VCaP (cell line): ENCODE data around the gene KDM4C.

Source experiments
- H3K27ac ChIP-seq: fragments of 450-650 bp; 2 replicates; pipeline ENCODE4 v1.5.1; 2017
- CTCF ChIP-seq: fragments of 450-650 bp; conservative IDR thresholded peaks from 2 replicates; pipeline ENCODE4 v1.5.1; 2017; ENCODE audit warnings: mild to moderate bottlenecking, moderate library complexity

Gene KDM4C

GRCh38 chr9:6931913-6932312 lies 174.1 kb downstream of the KDM4C start:
- no peak for TF ChIP-seq CTCF
- no peak overlapping the region; the same call in 1 of the 2 replicates for H3K27ac ChIP-seq

DNA sequence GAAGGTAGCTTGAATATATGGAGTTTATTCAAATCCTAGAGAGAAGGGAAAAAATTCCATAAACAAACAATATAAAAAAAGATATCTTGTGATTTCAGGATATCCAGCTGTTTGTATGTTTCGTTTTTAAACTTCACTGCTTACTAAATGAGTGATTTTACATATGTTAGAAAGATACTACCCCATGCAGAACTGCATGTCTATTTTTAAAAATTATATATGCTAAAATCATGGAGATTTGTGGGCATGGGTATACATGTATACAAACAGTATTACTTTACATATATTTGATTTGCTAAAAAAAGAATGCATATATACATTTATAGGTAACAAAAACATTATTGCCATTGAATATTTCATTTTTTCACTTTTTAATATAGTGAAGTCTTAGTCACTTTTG lies 178.3 kb downstream of the KDM4C start:
- no peak overlapping the region for H3K27ac ChIP-seq
- no peak for TF ChIP-seq CTCF

DNA sequence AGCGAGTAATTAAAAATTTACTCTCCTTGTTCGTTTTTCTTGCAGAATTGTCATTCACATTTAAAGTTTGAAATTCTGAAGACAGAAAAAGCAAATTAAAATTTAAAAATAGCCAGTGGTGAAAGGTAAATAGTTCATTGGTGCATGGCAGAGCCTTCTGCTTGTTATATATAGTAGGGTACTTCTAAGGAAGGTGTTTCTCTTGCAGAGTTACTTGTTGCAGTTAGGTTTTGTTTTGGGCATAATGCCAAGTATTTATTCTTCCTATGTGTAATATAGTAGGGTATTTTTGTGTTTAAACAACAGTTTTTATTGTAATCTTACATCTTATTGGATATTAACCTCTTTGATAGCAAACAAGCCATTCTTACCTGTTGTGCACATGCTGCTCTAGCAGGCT lies 179.4 kb downstream of the KDM4C start:
- TF ChIP-seq CTCF, result no peak
- peak overlapping the region; percentile 60; the same call in 1 of the 2 replicates for H3K27ac ChIP-seq

DNA sequence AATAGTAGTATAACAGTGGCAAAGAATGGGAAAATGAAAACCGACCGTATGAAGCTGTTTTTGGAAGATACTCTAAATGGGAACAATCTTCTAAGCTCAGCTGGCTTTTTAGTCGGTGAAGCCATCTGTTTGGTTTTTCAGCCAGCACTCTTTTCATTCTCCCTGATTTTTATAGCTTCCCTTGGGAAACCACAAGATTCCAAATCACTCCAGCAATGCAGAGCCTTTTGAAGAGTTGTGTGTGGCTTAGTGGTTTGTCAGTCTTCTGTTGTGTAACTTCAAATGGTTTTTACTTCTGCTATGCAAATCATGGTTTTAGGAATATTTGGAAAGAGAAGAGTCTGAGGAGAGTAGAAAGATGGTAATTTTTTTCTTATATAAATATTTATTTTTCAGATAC lies 180.7 kb downstream of the KDM4C start:
- TF ChIP-seq CTCF, result no peak
- peak overlapping the region; percentile 60 for H3K27ac ChIP-seq

- TF ChIP-seq CTCF, result no peak
- H3K27ac ChIP-seq, result peak overlapping the region; percentile 60
Measured at GRCh38 chr9:6938873-6939272, 181.1 kb downstream of the KDM4C start.

DNA sequence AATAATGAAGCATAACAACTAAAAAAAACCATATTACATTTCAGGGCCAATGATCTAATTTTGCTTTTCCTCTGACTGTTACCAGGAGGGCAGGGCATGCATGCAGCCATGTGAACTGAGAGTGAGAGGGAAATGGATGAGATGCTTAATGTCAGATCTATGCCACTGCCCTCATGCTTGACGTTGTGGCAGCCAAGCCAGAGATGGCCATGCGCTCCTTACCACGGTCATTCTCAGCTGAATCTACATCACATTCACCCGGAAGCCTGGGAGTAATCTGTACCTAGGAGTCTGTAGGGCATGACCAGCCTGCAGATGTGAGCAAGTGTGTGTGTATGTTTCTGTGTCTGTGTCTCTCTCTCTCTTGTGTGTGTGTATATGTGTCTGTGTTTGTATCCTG lies 183.7 kb downstream of the KDM4C start:
- no peak overlapping the region for H3K27ac ChIP-seq
- TF ChIP-seq CTCF, result no peak

GRCh38 chr9:6942406-6942805 lies 184.6 kb downstream of the KDM4C start:
- no peak overlapping the region for H3K27ac ChIP-seq

More at GRCh38 chr9:6942406-6942805, 184.6 kb downstream of the KDM4C start:
- no peak for TF ChIP-seq CTCF
